Endothelial cell (in vitro differentiated cells): Measurements from ENCODE around the gene CYP17A1. TPM values are rescaled to one million over a fixed set of nuclear protein-coding genes. Genes with fewer than 3 reads are reported as not detected.
A peak's percentile ranks its signal among the peaks of the same experiment; 100 is the strongest.

Source experiments
- DNase-seq: peaks from one replicate; pipeline ENCODE4 v3.0.0; 2021; ENCODE audit warnings: low spot score
- H3K27ac Mint-ChIP-seq: one replicate; pipeline ENCODE4 v1.8.0; 2021; ENCODE audit warnings: mixed read lengths, inconsistent platforms; ENCODE audit not compliant: unreplicated experiment
- H3K27me3 Mint-ChIP-seq: one replicate; pipeline ENCODE4 v1.8.0; 2021; ENCODE audit warnings: mild to moderate bottlenecking, moderate library complexity, mixed read lengths, inconsistent platforms; ENCODE audit not compliant: unreplicated experiment
- H3K36me3 Mint-ChIP-seq: one replicate; pipeline ENCODE4 v1.8.0; 2021; ENCODE audit warnings: mild to moderate bottlenecking, low read depth, mixed read lengths, inconsistent platforms; ENCODE audit not compliant: unreplicated experiment
- H3K4me1 Mint-ChIP-seq: one replicate; pipeline ENCODE4 v1.8.0; 2021; ENCODE audit warnings: mild to moderate bottlenecking, mixed read lengths, inconsistent platforms; ENCODE audit not compliant: unreplicated experiment
- H3K4me3 Mint-ChIP-seq: one replicate; pipeline ENCODE4 v1.8.0; 2021; ENCODE audit warnings: mild to moderate bottlenecking, mixed read lengths, inconsistent platforms; ENCODE audit not compliant: unreplicated experiment
- H3K9me3 Mint-ChIP-seq: one replicate; pipeline ENCODE4 v1.8.0; 2021; ENCODE audit warnings: mixed read lengths, inconsistent platforms; ENCODE audit not compliant: unreplicated experiment
- CTCF ChIP-seq: fragments of 200-600 bp; sonication (generic); IDR thresholded peaks from one replicate; pipeline ENCODE4 v1.5.0; 2021; ENCODE audit warnings: antibody characterized with exemption; ENCODE audit not compliant: unreplicated experiment
- total RNA-seq: library from RNA; stranded (reverse); fragmentation: NEBNext Ultra II Directional; extraction: Animal tissue kit (Norgen Biotek cat#: 25700); gene quantifications from one replicate; pipeline ENCODE4 v1.2.1, GENCODE V29; 2021; ENCODE audit not compliant: unreplicated experiment

CYP17A1 gene
- total RNA-seq, 1 donor from 2014 or later: not detected

- peak overlapping the region; percentile 82 for H3K4me3 Mint-ChIP-seq
- peaks cover 8% of the 10 kb centered on the region for H3K4me1 Mint-ChIP-seq
- no peaks in the 10 kb centered on the region for H3K9me3 Mint-ChIP-seq
- H3K27ac Mint-ChIP-seq: no peak overlapping the region
- no peaks in the 10 kb centered on the region for H3K36me3 Mint-ChIP-seq
- H3K27me3 Mint-ChIP-seq: peaks cover 3% of the 10 kb centered on the region
- no peak for TF ChIP-seq CTCF
- DNase-seq: no peak
These were observed 33.0 kb upstream of the CYP17A1 start for GRCh38 chr10:102870221-102870620.

GRCh38 chr10:102869258-102870198 lies 32.3 kb upstream of the CYP17A1 start, which contains the start of gene AS3MT:
Gene AS3MT, plus strand, starts transcription at chr10:102869470. Its CDS starts 123 bp downstream, at chr10:102869593.
- Mint-ChIP-seq H3K4me1 (peaks cover 8% of the 10 kb centered on the region), H3K9me3 (no peaks in the 10 kb centered on the region), H3K36me3 (no peaks in the 10 kb centered on the region), H3K27ac (no peak within 1 kb of the TSS), H3K27me3 (peaks cover 3% of the 10 kb centered on the region), H3K4me3 (peak within 1 kb of the TSS; percentile 82)
- peak; percentile 62 for DNase-seq
- TF ChIP-seq CTCF: no peak

- DNase-seq: no peak
- no peaks in the 10 kb centered on the region for H3K36me3 Mint-ChIP-seq
- peaks cover 3% of the 10 kb centered on the region for H3K27me3 Mint-ChIP-seq
- H3K4me3 Mint-ChIP-seq: peak overlapping the region; percentile 68
- H3K27ac Mint-ChIP-seq: no peak overlapping the region
- TF ChIP-seq CTCF: no peak
- peaks cover 8% of the 10 kb centered on the region for H3K4me1 Mint-ChIP-seq
- H3K9me3 Mint-ChIP-seq: no peaks in the 10 kb centered on the region
These were observed 31.7 kb upstream of the CYP17A1 start for GRCh38 chr10:102868911-102869257.

- DNase-seq: no peak
- Mint-ChIP-seq H3K27ac (no peak overlapping the region), H3K4me1 (peaks cover 8% of the 10 kb centered on the region), H3K9me3 (no peaks in the 10 kb centered on the region), H3K36me3 (no peaks in the 10 kb centered on the region), H3K4me3 (no peak overlapping the region), H3K27me3 (peaks cover 3% of the 10 kb centered on the region)
- TF ChIP-seq CTCF: no peak
These were observed 28.4 kb upstream of the CYP17A1 start for GRCh38 chr10:102865620-102866019.

- Mint-ChIP-seq H3K4me1 (no peaks in the 10 kb centered on the region), H3K4me3 (no peak overlapping the region), H3K27me3 (no peaks in the 10 kb centered on the region), H3K36me3 (no peaks in the 10 kb centered on the region), H3K9me3 (no peaks in the 10 kb centered on the region), H3K27ac (no peak overlapping the region)
- no peak for DNase-seq
- no peak for TF ChIP-seq CTCF
These were observed 26.4 kb upstream of the CYP17A1 start for GRCh38 chr10:102863660-102864059.
